ENCODE measurements around the gene LGALS9.

The LGALS9 gene

GRCh38 chr17:27613433-27613832 is 17.6 kb upstream of the LGALS9 start:
- no peak overlapping the region for H2BK15ac ChIP-seq (ENCODE audit: low read depth, poor library complexity, severe bottlenecking)
- H2AK5ac ChIP-seq (ENCODE audit: low read length, severe bottlenecking), result no peak overlapping the region
- H2BK120ac ChIP-seq (ENCODE audit: low read depth, low read length), result no peak overlapping the region
- no peak overlapping the region for H4K91ac ChIP-seq (ENCODE audit: low read length)
- no peak overlapping the region for H2AFZ ChIP-seq (ENCODE audit: low read depth, low read length)
- H3K4ac ChIP-seq (ENCODE audit: low read depth in 1 of 2, low read length in 2 of 2), result no peak overlapping the region
- H3K79me1 ChIP-seq (replicated peaks; ENCODE audit: low read length, poor library complexity, severe bottlenecking), result no peaks in the 10 kb centered on the region
- H3K18ac ChIP-seq (ENCODE audit: low read depth in 1 of 2, low read length in 2 of 2), result no peak overlapping the region
- H3K36me3 ChIP-seq (ENCODE audit: control insufficient read depth in 1 of 2, insufficient read depth in 2 of 2, low read depth in 1 of 2, low read length in 2 of 2), result peaks cover 64 to 78% of the 10 kb centered on the region in 2 experiments
- no peaks in the 10 kb centered on the region for H3K27me3 ChIP-seq (ENCODE audit: control insufficient read depth in 1 of 2, insufficient read depth in 1 of 2, low read length in 2 of 2)
- H2BK5ac ChIP-seq (ENCODE audit: low read depth, low read length, poor library complexity, severe bottlenecking), result no peak overlapping the region
- H4K8ac ChIP-seq (ENCODE audit: low read length), result no peak overlapping the region
- H3K9ac ChIP-seq (ENCODE audit: low read length), result no peak overlapping the region
- DNase-seq, result no peak
- H3K4me2 ChIP-seq (ENCODE audit: low read length, poor library complexity, severe bottlenecking), result no peak overlapping the region
- no peak overlapping the region for H2BK12ac ChIP-seq (ENCODE audit: low read length in 2 of 2)
- no peak overlapping the region for H3K14ac ChIP-seq (ENCODE audit: low read length in 2 of 2)
- WGBS, result 50% methylated on average over 1 of the region's 3 CpGs
- H3K4me3 ChIP-seq (ENCODE audit: insufficient read depth in 1 of 2, low read depth in 1 of 2, low read length in 2 of 2), result no peak overlapping the region
- no peaks in the 10 kb centered on the region for H3K9me3 ChIP-seq (ENCODE audit: control insufficient read depth, low read length)
- H3K4me1 ChIP-seq (ENCODE audit: control insufficient read depth, insufficient read depth, low read depth, low read length), result peaks cover 2% of the 10 kb centered on the region
- H3K27ac ChIP-seq (ENCODE audit: low read length, poor library complexity, severe bottlenecking), result no peak overlapping the region
- no peak overlapping the region for H3K23ac ChIP-seq (ENCODE audit: low read length in 2 of 2)

- no peak overlapping the region for H2BK12ac ChIP-seq (ENCODE audit: low read length in 2 of 2)
- H3K18ac ChIP-seq (ENCODE audit: low read depth in 1 of 2, low read length in 2 of 2), result no peak overlapping the region
- H3K4me1 ChIP-seq (ENCODE audit: control insufficient read depth, insufficient read depth, low read depth, low read length), result no peaks in the 10 kb centered on the region
- DNase-seq, result no peak
- no peak overlapping the region for H3K4me2 ChIP-seq (ENCODE audit: low read length, poor library complexity, severe bottlenecking)
- no peak overlapping the region for H2AK5ac ChIP-seq (ENCODE audit: low read length, severe bottlenecking)
- no peak overlapping the region for H3K4ac ChIP-seq (ENCODE audit: low read depth in 1 of 2, low read length in 2 of 2)
- no peak overlapping the region for H3K14ac ChIP-seq (ENCODE audit: low read length in 2 of 2)
- no peak overlapping the region for H3K23ac ChIP-seq (ENCODE audit: low read length in 2 of 2)
- no peaks in the 10 kb centered on the region for H3K9me3 ChIP-seq (ENCODE audit: control insufficient read depth, low read length)
- H3K9ac ChIP-seq (ENCODE audit: low read length), result no peak overlapping the region
- no peak overlapping the region for H2BK15ac ChIP-seq (ENCODE audit: low read depth, poor library complexity, severe bottlenecking)
- no peak overlapping the region for H4K8ac ChIP-seq (ENCODE audit: low read length)
- no peaks in the 10 kb centered on the region for H3K79me1 ChIP-seq (replicated peaks; ENCODE audit: low read length, poor library complexity, severe bottlenecking)
- no peak overlapping the region for H2AFZ ChIP-seq (ENCODE audit: low read depth, low read length)
- H3K27me3 ChIP-seq (ENCODE audit: control insufficient read depth in 1 of 2, insufficient read depth in 1 of 2, low read length in 2 of 2), result no peaks in the 10 kb centered on the region
- no CpG with 5 or more reads among the region's 1 CpG for WGBS
- no peak overlapping the region for H4K91ac ChIP-seq (ENCODE audit: low read length)
- no peak overlapping the region for H3K4me3 ChIP-seq (ENCODE audit: insufficient read depth in 1 of 2, low read depth in 1 of 2, low read length in 2 of 2)
- no peak overlapping the region for H2BK120ac ChIP-seq (ENCODE audit: low read depth, low read length)
- no peak overlapping the region for H2BK5ac ChIP-seq (ENCODE audit: low read depth, low read length, poor library complexity, severe bottlenecking)
- H3K27ac ChIP-seq (ENCODE audit: low read length, poor library complexity, severe bottlenecking), result no peak overlapping the region
- H3K36me3 ChIP-seq (ENCODE audit: control insufficient read depth in 1 of 2, insufficient read depth in 2 of 2, low read depth in 1 of 2, low read length in 2 of 2), result peaks cover 55 to 71% of the 10 kb centered on the region in 2 experiments
These were observed 15.9 kb upstream of the LGALS9 start for GRCh38 chr17:27615121-27615520.

- no peak overlapping the region for H2AFZ ChIP-seq (ENCODE audit: low read depth, low read length)
- no peak overlapping the region for H3K4ac ChIP-seq (ENCODE audit: low read depth in 1 of 2, low read length in 2 of 2)
- no peaks in the 10 kb centered on the region for H3K27me3 ChIP-seq (ENCODE audit: control insufficient read depth in 1 of 2, insufficient read depth in 1 of 2, low read length in 2 of 2)
- no peak overlapping the region for H3K18ac ChIP-seq (ENCODE audit: low read depth in 1 of 2, low read length in 2 of 2)
- no peak overlapping the region for H2BK5ac ChIP-seq (ENCODE audit: low read depth, low read length, poor library complexity, severe bottlenecking)
- DNase-seq, result no peak
- no peak overlapping the region for H2AK5ac ChIP-seq (ENCODE audit: low read length, severe bottlenecking)
- no peak overlapping the region for H2BK120ac ChIP-seq (ENCODE audit: low read depth, low read length)
- no peak overlapping the region for H4K91ac ChIP-seq (ENCODE audit: low read length)
- no peak overlapping the region for H3K23ac ChIP-seq (ENCODE audit: low read length in 2 of 2)
- WGBS, result 88% methylated on average over 4 of the region's 4 CpGs
- no peak overlapping the region for H2BK12ac ChIP-seq (ENCODE audit: low read length in 2 of 2)
- H3K4me1 ChIP-seq (ENCODE audit: control insufficient read depth, insufficient read depth, low read depth, low read length), result no peaks in the 10 kb centered on the region
- no peak overlapping the region for H3K27ac ChIP-seq (ENCODE audit: low read length, poor library complexity, severe bottlenecking)
- H3K36me3 ChIP-seq (ENCODE audit: control insufficient read depth in 1 of 2, insufficient read depth in 2 of 2, low read depth in 1 of 2, low read length in 2 of 2), result peaks cover 57 to 73% of the 10 kb centered on the region in 2 experiments
- H4K8ac ChIP-seq (ENCODE audit: low read length), result no peak overlapping the region
- no peaks in the 10 kb centered on the region for H3K9me3 ChIP-seq (ENCODE audit: control insufficient read depth, low read length)
- no peak overlapping the region for H3K14ac ChIP-seq (ENCODE audit: low read length in 2 of 2)
- no peak overlapping the region for H3K4me2 ChIP-seq (ENCODE audit: low read length, poor library complexity, severe bottlenecking)
- no peak overlapping the region for H3K9ac ChIP-seq (ENCODE audit: low read length)
- no peak overlapping the region for H2BK15ac ChIP-seq (ENCODE audit: low read depth, poor library complexity, severe bottlenecking)
- no peak overlapping the region for H3K4me3 ChIP-seq (ENCODE audit: insufficient read depth in 1 of 2, low read depth in 1 of 2, low read length in 2 of 2)
- peaks cover 1% of the 10 kb centered on the region for H3K79me1 ChIP-seq (replicated peaks; ENCODE audit: low read length, poor library complexity, severe bottlenecking)
These were observed 14.6 kb upstream of the LGALS9 start for GRCh38 chr17:27616414-27616813.

GRCh38 chr17:27618417-27618816 is 12.6 kb upstream of the LGALS9 start:
- no peak overlapping the region for H3K23ac ChIP-seq (ENCODE audit: low read length in 2 of 2)
- no peak overlapping the region for H2AK5ac ChIP-seq (ENCODE audit: low read length, severe bottlenecking)
- no peak overlapping the region for H2BK12ac ChIP-seq (ENCODE audit: low read length in 2 of 2)
- no peak overlapping the region for H3K18ac ChIP-seq (ENCODE audit: low read depth in 1 of 2, low read length in 2 of 2)
- H3K4me1 ChIP-seq (ENCODE audit: control insufficient read depth, insufficient read depth, low read depth, low read length), result no peaks in the 10 kb centered on the region
- H3K14ac ChIP-seq (ENCODE audit: low read length in 2 of 2), result no peak overlapping the region
- H3K27me3 ChIP-seq (ENCODE audit: control insufficient read depth in 1 of 2, insufficient read depth in 1 of 2, low read length in 2 of 2), result no peaks in the 10 kb centered on the region
- no peak overlapping the region for H2BK120ac ChIP-seq (ENCODE audit: low read depth, low read length)
- H2AFZ ChIP-seq (ENCODE audit: low read depth, low read length), result no peak overlapping the region
- no peak overlapping the region for H3K27ac ChIP-seq (ENCODE audit: low read length, poor library complexity, severe bottlenecking)
- no peak overlapping the region for H3K4ac ChIP-seq (ENCODE audit: low read depth in 1 of 2, low read length in 2 of 2)
- H3K9ac ChIP-seq (ENCODE audit: low read length), result no peak overlapping the region
- no peak overlapping the region for H3K4me2 ChIP-seq (ENCODE audit: low read length, poor library complexity, severe bottlenecking)
- peaks cover 1% of the 10 kb centered on the region for H3K79me1 ChIP-seq (replicated peaks; ENCODE audit: low read length, poor library complexity, severe bottlenecking)
- H2BK5ac ChIP-seq (ENCODE audit: low read depth, low read length, poor library complexity, severe bottlenecking), result no peak overlapping the region
- 90% methylated on average over 8 of the region's 8 CpGs for WGBS
- no peak for DNase-seq
- no peak overlapping the region for H3K4me3 ChIP-seq (ENCODE audit: insufficient read depth in 1 of 2, low read depth in 1 of 2, low read length in 2 of 2)
- H2BK15ac ChIP-seq (ENCODE audit: low read depth, poor library complexity, severe bottlenecking), result no peak overlapping the region
- H3K36me3 ChIP-seq (ENCODE audit: control insufficient read depth in 1 of 2, insufficient read depth in 2 of 2, low read depth in 1 of 2, low read length in 2 of 2), result peaks cover 64 to 69% of the 10 kb centered on the region in 2 experiments
- no peak overlapping the region for H4K91ac ChIP-seq (ENCODE audit: low read length)
- H4K8ac ChIP-seq (ENCODE audit: low read length), result no peak overlapping the region
- no peaks in the 10 kb centered on the region for H3K9me3 ChIP-seq (ENCODE audit: control insufficient read depth, low read length)

All from mesenchymal stem cell (in vitro differentiated cells and primary cell).